ENCODE results near the gene MORC1. TPM values are rescaled to one million over a fixed set of nuclear protein-coding genes. Genes with fewer than 3 reads are reported as not detected.

Gene MORC1
- total RNA-seq, 2 donors from 2014 or later = not detected

- TF ChIP-seq CTCF (IDR thresholded peaks at IDR 0.05) = no peak
- no peak for DNase-seq (ENCODE audit: low spot score)
- Histone ChIP-seq H3K4me3 (no peak overlapping the region), H3K4me1 (ENCODE audit: control insufficient read depth in 1 of 2, low read depth in 2 of 2) (peaks cover 0 to 4% of the 10 kb centered on the region in 2 donors), H3K27me3 (replicated peaks; ENCODE audit: insufficient read depth) (no peaks in the 10 kb centered on the region), H3K36me3 (no peaks in the 10 kb centered on the region), H3K27ac (no peak overlapping the region), H3K9me3 (no peaks in the 10 kb centered on the region)
- no peak for ATAC-seq (ENCODE audit: insufficient number of reproducible peaks, low FRiP score, low read depth)
Measured at GRCh38 chr3:109072194-109072593, 45.7 kb downstream of the MORC1 start.

- Histone ChIP-seq H3K4me1 (ENCODE audit: control insufficient read depth in 1 of 2, low read depth in 2 of 2) (peaks cover 0 to 4% of the 10 kb centered on the region in 2 donors), H3K27me3 (replicated peaks; ENCODE audit: insufficient read depth) (no peaks in the 10 kb centered on the region), H3K36me3 (no peaks in the 10 kb centered on the region), H3K4me3 (no peak overlapping the region), H3K27ac (no peak overlapping the region), H3K9me3 (no peaks in the 10 kb centered on the region)
- no peak for ATAC-seq (ENCODE audit: insufficient number of reproducible peaks, low FRiP score, low read depth)
- DNase-seq (ENCODE audit: low spot score) = no peak
- no peak for TF ChIP-seq CTCF (IDR thresholded peaks at IDR 0.05)
Measured at GRCh38 chr3:109071350-109072142, 46.4 kb downstream of the MORC1 start.

GRCh38 chr3:109070211-109070610, 47.7 kb downstream of the MORC1 start:
- H3K4me1 ChIP-seq (ENCODE audit: control insufficient read depth in 1 of 2, low read depth in 2 of 2) = peaks cover 0 to 4% of the 10 kb centered on the region in 2 donors
- no peaks in the 10 kb centered on the region for H3K9me3 ChIP-seq
- H3K36me3 ChIP-seq = no peaks in the 10 kb centered on the region
- no peaks in the 10 kb centered on the region for H3K27me3 ChIP-seq (replicated peaks; ENCODE audit: insufficient read depth)
- ATAC-seq (ENCODE audit: insufficient number of reproducible peaks, low FRiP score, low read depth) (no peak), DNase-seq (ENCODE audit: low spot score) (no peak)
- H3K27ac ChIP-seq = no peak overlapping the region
- no peak for TF ChIP-seq CTCF (IDR thresholded peaks at IDR 0.05)
- H3K4me3 ChIP-seq = no peak overlapping the region

GRCh38 chr3:109066864-109067263, 51.1 kb downstream of the MORC1 start:
- Histone ChIP-seq H3K27me3 (replicated peaks; ENCODE audit: insufficient read depth) (no peaks in the 10 kb centered on the region), H3K9me3 (no peaks in the 10 kb centered on the region), H3K4me1 (ENCODE audit: control insufficient read depth in 1 of 2, low read depth in 2 of 2) (peaks cover 0 to 4% of the 10 kb centered on the region in 2 donors), H3K27ac (no peak overlapping the region), H3K4me3 (no peak overlapping the region), H3K36me3 (no peaks in the 10 kb centered on the region)
- TF ChIP-seq CTCF (IDR thresholded peaks at IDR 0.05) = no peak
- no peak for ATAC-seq (ENCODE audit: insufficient number of reproducible peaks, low FRiP score, low read depth)
- no peak for DNase-seq (ENCODE audit: low spot score)

- ATAC-seq (ENCODE audit: insufficient number of reproducible peaks, low FRiP score, low read depth) (no peak), DNase-seq (ENCODE audit: low spot score) (no peak)
- H3K27ac ChIP-seq = no peak overlapping the region
- no peak for TF ChIP-seq CTCF (IDR thresholded peaks at IDR 0.05)
- H3K4me1 ChIP-seq (ENCODE audit: control insufficient read depth in 1 of 2, low read depth in 2 of 2) = no peaks in the 10 kb centered on the region
- no peaks in the 10 kb centered on the region for H3K27me3 ChIP-seq (replicated peaks; ENCODE audit: insufficient read depth)
- no peak overlapping the region for H3K4me3 ChIP-seq
- no peaks in the 10 kb centered on the region for H3K36me3 ChIP-seq
- no peaks in the 10 kb centered on the region for H3K9me3 ChIP-seq
Measured at GRCh38 chr3:109059264-109059663, 58.7 kb downstream of the MORC1 start.
